Mononuclear cell (primary cell): ENCODE data around the gene ITPR1. TPM values are rescaled to one million over a fixed set of nuclear protein-coding genes. Genes with fewer than 3 reads are reported as not detected.

Experiments used
- H3K27me3 ChIP-seq: 2 replicates; pipeline ENCODE4 v1.6.0; 2011; ENCODE audit warnings: low read length, control low read depth; ENCODE audit not compliant: insufficient read depth
- H3K4me1 ChIP-seq: 2 replicates; pipeline ENCODE4 v1.5.1; 2011; ENCODE audit warnings: mild to moderate bottlenecking, low read length, control low read depth; ENCODE audit not compliant: insufficient read depth
- H3K4me3 ChIP-seq: 2 replicates; pipeline ENCODE4 v1.5.1; 2011; ENCODE audit warnings: mild to moderate bottlenecking, low read length, moderate library complexity
- H3K9me3 ChIP-seq: 2 replicates; pipeline ENCODE4 v1.5.1; 2011; ENCODE audit warnings: low read depth, mild to moderate bottlenecking, control low read depth, low read length
- total RNA-seq: library from RNA; depleted of rRNA; stranded (reverse); fragments of >200 nt; gene quantifications from one replicate; pipeline ENCODE4 v1.2.3, GENCODE V29; 2012

ITPR1 gene
- total RNA-seq, 1 donor, result 116 TPM

DNA sequence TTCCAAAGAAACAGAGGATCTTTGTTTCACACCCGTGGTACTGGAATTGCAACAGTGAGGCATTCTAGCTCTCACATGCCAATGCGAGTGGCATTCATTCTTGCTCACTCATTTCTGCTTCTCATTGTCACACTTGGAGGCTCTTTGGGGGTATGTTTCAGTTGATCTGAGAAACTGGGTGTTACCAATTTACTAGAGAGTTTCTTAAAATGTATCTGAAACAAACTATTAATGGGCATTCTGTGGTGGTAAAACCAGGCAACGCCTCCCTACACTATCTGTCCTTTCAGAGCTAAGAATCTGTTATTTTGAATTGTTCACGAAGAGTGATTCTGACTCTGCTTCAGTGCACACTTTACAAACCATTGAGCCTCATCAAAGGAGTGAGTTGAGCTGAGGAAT is 345.5 kb downstream of the ITPR1 start:
- Histone ChIP-seq H3K27me3 (no peaks in the 10 kb centered on the region), H3K9me3 (no peaks in the 10 kb centered on the region), H3K4me3 (no peak overlapping the region), H3K4me1 (peaks cover 40% of the 10 kb centered on the region)

GRCh38 chr3:4839278-4839677 is 346.1 kb downstream of the ITPR1 start:
- no peak overlapping the region for H3K4me3 ChIP-seq
- no peaks in the 10 kb centered on the region for H3K27me3 ChIP-seq
- no peaks in the 10 kb centered on the region for H3K9me3 ChIP-seq
- peaks cover 33% of the 10 kb centered on the region for H3K4me1 ChIP-seq

DNA sequence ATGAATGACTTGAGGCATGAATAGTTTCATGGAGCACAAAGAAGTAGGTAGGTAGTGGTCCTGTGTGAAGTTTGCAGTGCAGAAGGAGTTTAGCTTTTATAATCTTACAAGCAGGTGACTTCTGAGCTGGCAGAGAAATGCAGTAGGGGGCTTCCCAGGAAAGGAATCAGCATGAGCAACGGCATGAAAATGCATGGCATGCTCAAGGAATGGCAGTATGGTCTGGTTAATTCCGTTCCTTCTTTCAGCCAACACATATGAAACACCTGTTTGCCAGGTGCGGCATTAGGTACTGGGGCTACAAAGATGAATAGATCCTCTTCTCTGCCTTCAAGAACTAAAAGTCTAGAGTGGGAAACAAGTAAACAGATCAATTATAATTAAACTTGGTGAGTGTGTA is 348.1 kb downstream of the ITPR1 start:
- Histone ChIP-seq H3K9me3 (no peaks in the 10 kb centered on the region), H3K27me3 (no peaks in the 10 kb centered on the region), H3K4me1 (peaks cover 21% of the 10 kb centered on the region), H3K4me3 (no peak overlapping the region)

- H3K4me3 ChIP-seq, result no peak overlapping the region
- no peaks in the 10 kb centered on the region for H3K27me3 ChIP-seq
- H3K9me3 ChIP-seq, result no peaks in the 10 kb centered on the region
- peaks cover 15% of the 10 kb centered on the region for H3K4me1 ChIP-seq
These were observed 348.8 kb downstream of the ITPR1 start for GRCh38 chr3:4841776-4842440.

GRCh38 chr3:4843619-4844018 is 350.5 kb downstream of the ITPR1 start:
- H3K9me3 ChIP-seq, result no peaks in the 10 kb centered on the region
- H3K4me1 ChIP-seq, result peaks cover 15% of the 10 kb centered on the region
- H3K4me3 ChIP-seq, result no peak overlapping the region
- H3K27me3 ChIP-seq, result no peaks in the 10 kb centered on the region

DNA sequence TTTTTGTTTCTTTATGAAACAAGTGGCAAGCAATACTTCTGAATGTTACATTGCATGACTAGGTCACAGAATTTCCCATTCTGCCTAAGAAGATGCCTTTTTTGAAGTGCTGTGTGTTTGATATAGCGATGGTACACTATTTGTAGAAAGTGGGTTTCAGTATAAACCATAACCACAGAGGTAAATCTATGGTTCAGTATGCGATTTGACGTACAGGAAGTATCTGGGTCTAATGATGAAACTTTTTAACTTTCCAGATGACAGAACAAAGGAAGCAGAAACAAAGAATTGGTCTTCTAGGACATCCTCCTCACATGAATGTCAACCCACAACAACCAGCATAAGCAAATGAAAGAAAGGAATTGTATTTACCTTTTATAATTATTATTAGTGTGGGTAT is 352.7 kb downstream of the ITPR1 start:
- H3K9me3 ChIP-seq, result no peaks in the 10 kb centered on the region
- no peaks in the 10 kb centered on the region for H3K27me3 ChIP-seq
- no peak overlapping the region for H3K4me3 ChIP-seq
- peaks cover 22% of the 10 kb centered on the region for H3K4me1 ChIP-seq

- Histone ChIP-seq H3K4me3 (no peak overlapping the region), H3K4me1 (peaks cover 24% of the 10 kb centered on the region), H3K27me3 (no peaks in the 10 kb centered on the region)
These were observed 353.4 kb downstream of the ITPR1 start for GRCh38 chr3:4846543-4846942.

GRCh38 chr3:4848176-4848825 is 355.2 kb downstream of the ITPR1 start:
- H3K27me3 ChIP-seq, result no peaks in the 10 kb centered on the region
- no peaks in the 10 kb centered on the region for H3K9me3 ChIP-seq
- no peak overlapping the region for H3K4me3 ChIP-seq
- H3K4me1 ChIP-seq, result peaks cover 21% of the 10 kb centered on the region

More at GRCh38 chr3:4846543-4846942, 353.4 kb downstream of the ITPR1 start:
- H3K9me3 ChIP-seq, result no peaks in the 10 kb centered on the region

DNA sequence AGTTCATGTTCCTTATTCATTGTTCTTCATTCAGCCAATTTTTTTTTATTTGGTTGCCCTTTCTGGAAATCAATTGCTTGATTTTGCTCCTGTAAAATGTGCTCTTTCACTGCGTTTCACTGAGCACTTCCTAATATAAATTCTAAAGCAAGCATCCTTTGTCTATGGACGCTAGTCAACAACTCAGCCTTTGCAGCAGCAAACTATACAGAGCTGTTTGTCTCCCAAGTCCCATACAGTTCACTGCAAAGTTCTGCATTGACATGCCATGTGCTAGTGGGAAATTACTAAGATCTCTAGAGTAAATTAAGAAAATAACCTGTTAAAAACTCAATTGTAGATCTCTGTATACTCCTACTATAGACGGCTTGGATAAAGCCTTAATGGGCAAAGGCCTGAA is 356.0 kb downstream of the ITPR1 start:
- Histone ChIP-seq H3K27me3 (no peaks in the 10 kb centered on the region), H3K9me3 (no peaks in the 10 kb centered on the region), H3K4me1 (peaks cover 28% of the 10 kb centered on the region), H3K4me3 (no peak overlapping the region)

GRCh38 chr3:4849739-4850138 is 356.6 kb downstream of the ITPR1 start:
- Histone ChIP-seq H3K27me3 (no peaks in the 10 kb centered on the region), H3K9me3 (no peaks in the 10 kb centered on the region), H3K4me1 (peaks cover 28% of the 10 kb centered on the region), H3K4me3 (no peak overlapping the region)

GRCh38 chr3:4850211-4850927 is 357.2 kb downstream of the ITPR1 start:
- Histone ChIP-seq H3K9me3 (no peaks in the 10 kb centered on the region), H3K27me3 (no peaks in the 10 kb centered on the region), H3K4me1 (peaks cover 27% of the 10 kb centered on the region), H3K4me3 (no peak overlapping the region)

- no peak overlapping the region for H3K4me3 ChIP-seq
- H3K27me3 ChIP-seq, result no peaks in the 10 kb centered on the region
- H3K9me3 ChIP-seq, result no peaks in the 10 kb centered on the region
- H3K4me1 ChIP-seq, result peaks cover 26% of the 10 kb centered on the region
These were observed 357.7 kb downstream of the ITPR1 start for GRCh38 chr3:4850928-4851265.

- Histone ChIP-seq H3K9me3 (no peaks in the 10 kb centered on the region), H3K27me3 (no peaks in the 10 kb centered on the region), H3K4me1 (peaks cover 34% of the 10 kb centered on the region), H3K4me3 (no peak overlapping the region)
These were observed 359.9 kb downstream of the ITPR1 start for GRCh38 chr3:4852780-4853748.

- H3K4me1 ChIP-seq, result peaks cover 34% of the 10 kb centered on the region
- no peaks in the 10 kb centered on the region for H3K27me3 ChIP-seq
- H3K4me3 ChIP-seq, result no peak overlapping the region
- H3K9me3 ChIP-seq, result no peaks in the 10 kb centered on the region
These were observed 360.6 kb downstream of the ITPR1 start for GRCh38 chr3:4853749-4854140.

DNA sequence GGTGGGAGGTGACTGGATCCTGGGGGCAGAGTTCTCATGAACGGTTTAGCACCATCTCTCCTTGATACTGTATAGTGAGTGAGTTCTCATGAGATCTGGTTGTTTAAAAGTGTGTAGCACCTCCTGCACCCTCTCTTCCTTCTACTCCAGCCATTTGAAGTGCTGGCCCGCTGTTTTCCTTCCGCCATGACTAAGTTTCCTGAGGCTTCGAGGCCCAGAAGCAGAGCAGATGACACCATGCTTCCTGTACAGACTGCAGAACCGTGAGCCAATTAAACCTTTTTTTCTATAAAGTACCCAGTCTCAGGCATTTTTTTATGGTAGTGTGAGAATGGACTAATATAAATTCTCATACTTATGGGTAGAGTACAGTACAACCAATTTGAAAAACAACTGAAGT is 362.5 kb downstream of the ITPR1 start:
- no peaks in the 10 kb centered on the region for H3K9me3 ChIP-seq
- H3K27me3 ChIP-seq, result no peaks in the 10 kb centered on the region
- no peak overlapping the region for H3K4me3 ChIP-seq
- peaks cover 26% of the 10 kb centered on the region for H3K4me1 ChIP-seq
